H1 (cell line): ENCODE measurements around the gene KRT27. TPM values are rescaled to one million over a fixed set of nuclear protein-coding genes. Genes with fewer than 3 reads are reported as not detected.

Source experiments
- CTCF ChIA-PET: fragments of 300-600 bp; sonication (Branson Sonifier 250); formaldehyde crosslinking; loops from one replicate; lab custom pipeline; 2021; ENCODE audit not compliant: partially characterized antibody; lab: Charles Lee
- POLR2A ChIA-PET: fragments of 300-600 bp; sonication (Branson Sonifier 250); formaldehyde crosslinking; loops from one replicate; lab custom pipeline; 2021; ENCODE audit warnings: inconsistent platforms; ENCODE audit not compliant: partially characterized antibody; lab: Charles Lee
- DNase-seq, 2 experiments: peaks; one replicate each; pipeline versions ENCODE4 v3.0.0 to v3.0.0-alpha.2; 2010 to 2022; ENCODE audit warnings: low spot score in 2 of 2, low read depth in 1 of 2, mixed read lengths in 1 of 2
- FAIRE-seq: peaks from 2 replicates; lab custom pipeline; 2011; peaks lifted over from hg19 to GRCh38; lab: Jason Lieb, UNC
- H2AFZ ChIP-seq: 2 replicates; pipeline ENCODE4 v1.8.1; 2012; ENCODE audit warnings: low read length, inconsistent platforms
- H2AK5ac ChIP-seq: 2 replicates; pipeline ENCODE4 v1.6.1; 2013; ENCODE audit warnings: low read depth, low read length
- H2BK120ac ChIP-seq: replicated peaks from 2 replicates; pipeline ENCODE3; 2013; ENCODE audit warnings: low read depth, low read length, inconsistent platforms
- H2BK12ac ChIP-seq: 2 replicates; pipeline ENCODE4 v1.6.1; 2013; ENCODE audit warnings: low read depth, low read length
- H2BK15ac ChIP-seq: 2 replicates; pipeline ENCODE4 v1.6.1; 2013; ENCODE audit warnings: low read length
- H2BK20ac ChIP-seq: 2 replicates; pipeline ENCODE4 v1.6.1; 2013; ENCODE audit warnings: low read length
- H2BK5ac ChIP-seq: 2 replicates; pipeline ENCODE4 v1.6.1; 2013; ENCODE audit warnings: low read depth, low read length
- H3K14ac ChIP-seq: 2 replicates; pipeline ENCODE4 v1.6.1; 2013; ENCODE audit warnings: inconsistent platforms; ENCODE audit not compliant: insufficient read length
- H3K18ac ChIP-seq: 2 replicates; pipeline ENCODE4 v1.6.1; 2013; ENCODE audit warnings: low read length; ENCODE audit errors: extremely low read depth
- H3K23ac ChIP-seq: 2 replicates; pipeline ENCODE4 v1.6.1; 2013; ENCODE audit warnings: inconsistent platforms; ENCODE audit not compliant: insufficient read length
- H3K23me2 ChIP-seq: 2 replicates; pipeline ENCODE4 v1.6.1; 2013; ENCODE audit warnings: low read depth, low read length
- H3K27ac ChIP-seq: 2 replicates; pipeline ENCODE4 v1.6.1; 2011; ENCODE audit warnings: low read depth, low read length, inconsistent platforms
- H3K27me3 ChIP-seq, 4 experiments: replicated peaks in 1 of 4; 1 replicate in 1 of 4; 2 replicates in 3 of 4; pipeline versions ENCODE4 v1.6.1 to v1.8.1; 2011 to 2013; ENCODE audit warnings: low read length in 3 of 4, mild to moderate bottlenecking in 3 of 4, inconsistent platforms in 2 of 4, mixed read lengths in 2 of 4, moderate library complexity in 1 of 4; ENCODE audit not compliant: control insufficient read depth in 3 of 4, insufficient read depth in 3 of 4; ENCODE audit errors: extremely low read depth in 1 of 4
- H3K36me3 ChIP-seq, 4 experiments: 2 replicates each; pipeline versions ENCODE4 v1.6.1 to v1.8.1; 2011 to 2013; ENCODE audit warnings: mild to moderate bottlenecking in 4 of 4, low read length in 3 of 4, moderate library complexity in 2 of 4, control low read depth in 1 of 4, inconsistent platforms in 1 of 4; ENCODE audit not compliant: insufficient read depth in 4 of 4, control insufficient read depth in 2 of 4
- H3K4ac ChIP-seq: replicated peaks from 2 replicates; pipeline ENCODE3; 2013; ENCODE audit warnings: low read length, low read depth, mixed read lengths, inconsistent platforms; ENCODE audit not compliant: insufficient read length
- H3K4me1 ChIP-seq, 4 experiments: replicated peaks in 1 of 4; 1 replicate in 1 of 4; 2 replicates in 3 of 4; pipeline versions ENCODE4 v1.6.1 to v1.8.1; 2011 to 2013; ENCODE audit warnings: low read length in 3 of 4, inconsistent platforms in 2 of 4, mixed read lengths in 1 of 4; ENCODE audit not compliant: insufficient read depth in 4 of 4, control insufficient read depth in 3 of 4
- H3K4me2 ChIP-seq, 2 experiments: 2 replicates each; pipeline versions ENCODE4 v1.6.1 to v1.8.1; 2011 to 2013; ENCODE audit warnings: low read depth in 2 of 2, low read length in 2 of 2, control low read depth in 1 of 2, inconsistent platforms in 1 of 2, mild to moderate bottlenecking in 1 of 2; ENCODE audit not compliant: insufficient read depth in 1 of 2
- H3K4me3 ChIP-seq, 4 experiments: fragments of 200-600, 300-600 bp in 1 of 4; sonication (generic), shearing (Covaris generic), sonication (Bioruptor Twin) in 1 of 4; 2 replicates each; pipeline versions ENCODE4 v1.5.1 to v1.8.1; 2011 to 2016; ENCODE audit warnings: low read length in 4 of 4, low read depth in 3 of 4, control low read depth in 2 of 4, inconsistent platforms in 2 of 4, mild to moderate bottlenecking in 2 of 4, mixed read lengths in 1 of 4, moderate library complexity in 1 of 4; ENCODE audit not compliant: insufficient read depth in 2 of 4; ENCODE audit errors: extremely low read depth in 1 of 4
- H3K56ac ChIP-seq: replicated peaks from 2 replicates; pipeline ENCODE3; 2013; ENCODE audit warnings: low read depth, mild to moderate bottlenecking, mixed read lengths, low read length, inconsistent platforms; ENCODE audit not compliant: insufficient read length
- H3K79me1 ChIP-seq: 2 replicates; pipeline ENCODE4 v1.6.1; 2013; ENCODE audit warnings: low read depth, low read length, control low read depth
- H3K79me2 ChIP-seq, 2 experiments: 2 replicates each; pipeline versions ENCODE4 v1.6.1 to v1.8.1; 2012 to 2013; ENCODE audit warnings: low read length in 2 of 2, mild to moderate bottlenecking in 2 of 2, inconsistent platforms in 1 of 2; ENCODE audit not compliant: insufficient read depth in 2 of 2, control insufficient read depth in 1 of 2
- H3K9ac ChIP-seq, 4 experiments: replicated peaks in 1 of 4; 1 replicate in 1 of 4; 2 replicates in 3 of 4; pipeline versions ENCODE4 v1.6.1 to v1.8.1; 2011 to 2013; ENCODE audit warnings: low read depth in 3 of 4, low read length in 3 of 4, control low read depth in 2 of 4, mild to moderate bottlenecking in 2 of 4, moderate library complexity in 2 of 4, inconsistent platforms in 1 of 4; ENCODE audit errors: extremely low read depth in 1 of 4
- H3K9me3 ChIP-seq, 2 experiments: 2 replicates each; pipeline versions ENCODE4 v1.6.1 to v1.8.1; 2012 to 2013; ENCODE audit warnings: mild to moderate bottlenecking in 2 of 2, moderate library complexity in 2 of 2, control low read depth in 1 of 2, inconsistent platforms in 1 of 2, low read depth in 1 of 2, low read length in 1 of 2, mixed read lengths in 1 of 2; ENCODE audit not compliant: insufficient read depth in 2 of 2
- H4K20me1 ChIP-seq, 2 experiments: replicated peaks in 1 of 2; 2 replicates each; pipeline versions ENCODE3 to v1.8.1; 2011 to 2013; ENCODE audit warnings: inconsistent platforms in 2 of 2, low read length in 2 of 2, mild to moderate bottlenecking in 1 of 2; ENCODE audit not compliant: insufficient read depth in 2 of 2, control insufficient read depth in 1 of 2
- H4K5ac ChIP-seq: 2 replicates; pipeline ENCODE4 v1.6.1; 2013; ENCODE audit warnings: low read length, low read depth, mixed read lengths, inconsistent platforms; ENCODE audit not compliant: insufficient read length
- H4K8ac ChIP-seq: 2 replicates; pipeline ENCODE4 v1.8.0; 2013; ENCODE audit warnings: mild to moderate bottlenecking, moderate library complexity, low read length, inconsistent platforms; ENCODE audit not compliant: insufficient read depth; ENCODE audit errors: extremely low read depth
- H4K91ac ChIP-seq: replicated peaks from 2 replicates; pipeline ENCODE3; 2013; ENCODE audit warnings: low read length, mixed read lengths, inconsistent platforms; ENCODE audit not compliant: insufficient read length
- ATF3 ChIP-seq: IDR thresholded peaks from 2 replicates; pipeline ENCODE4 v1.6.1; 2011; ENCODE audit warnings: low read depth, mild to moderate bottlenecking, low read length; ENCODE audit not compliant: insufficient read depth
- CTCF ChIP-seq, 3 experiments: IDR thresholded peaks; 1 replicate in 2 of 3; 2 replicates in 1 of 3; pipeline versions ENCODE4 v1.5.1 to v1.6.1; 2011; ENCODE audit warnings: low read length in 3 of 3, mild to moderate bottlenecking in 3 of 3, inconsistent platforms in 2 of 3, low read depth in 1 of 3, moderate library complexity in 1 of 3; ENCODE audit not compliant: insufficient read depth in 1 of 3; ENCODE audit errors: control extremely low read depth in 1 of 3
- SRF ChIP-seq: IDR thresholded peaks from 2 replicates; pipeline ENCODE4 v1.6.1; 2011; ENCODE audit warnings: mild to moderate bottlenecking, low read depth, low read length, moderate library complexity
- WGBS, 2 experiments: shearing (Covaris generic) in 1 of 2; methylation state at CpG; one replicate each; pipeline versions ENCODE4 v1.1.6 to v1.1.7; 2013 to 2015; ENCODE audit warnings: low lambda C conversion rate in 2 of 2, mixed read lengths in 2 of 2, inconsistent platforms in 1 of 2, low coverage in 1 of 2, missing lambda C conversion rate in 1 of 2; ENCODE audit not compliant: insufficient replicate concordance in 2 of 2, insufficient coverage in 1 of 2, insufficient read length in 1 of 2; ENCODE audit errors: extremely low coverage in 1 of 2, missing lambda C conversion rate in 1 of 2; 5-methylcytosine and 5-hydroxymethylcytosine counted together
- polyA plus RNA-seq, 7 experiments: library from polyadenylated mRNA; depleted of rRNA in 3 of 7; stranded (reverse) in 5 of 7; unstranded in 2 of 7; fragments of >200 nt in 5 of 7; fragments of 200-250 nt in 2 of 7; gene quantifications; 1 replicate in 5 of 7; 2 replicates in 1 of 7; 4 replicates in 1 of 7; pipeline versions ENCODE4 v1.2.1 to v1.2.3, GENCODE V29; 2011 to 2013; ENCODE audit warnings: missing spikeins in 2 of 7, mixed read lengths in 2 of 7
- total RNA-seq: library from RNA; stranded (reverse); fragmentation: NEBNext Ultra II Directional; extraction: Animal tissue kit (Norgen Biotek cat#: 25700); gene quantifications from 2 replicates; pipeline ENCODE4 v1.2.1, GENCODE V29; 2021

Gene KRT27
- total and polyA plus RNA-seq, 2 of the 8 experiments (the other 6 are each of a cell fraction or from before 2014, with no cell fraction given): not detected

- no peak within 1 kb of the TSS for H3K4me2 ChIP-seq
- no peak for FAIRE-seq
- H4K8ac ChIP-seq: no peak within 1 kb of the TSS
- H3K4me1 ChIP-seq: no peaks in the 10 kb centered on the region
- no peak within 1 kb of the TSS for H4K5ac ChIP-seq
- no peak for DNase-seq
- ChIA-PET POLR2A (no interaction called here), CTCF (interaction anchor here (0.5 kb wide), 1 partner anchor 48 kb away, joined by 3 read pairs; no protein-coding TSS in a partner anchor)
- WGBS, 2 experiments: 89% methylated on average over 4 of the region's 4 CpGs; no CpG with 5 or more reads in 1 of the 2 experiments
- H3K36me3 ChIP-seq: no peaks in the 10 kb centered on the region
- no peak within 1 kb of the TSS for H3K4ac ChIP-seq
- no peak within 1 kb of the TSS for H3K14ac ChIP-seq
- no peak within 1 kb of the TSS for H3K27ac ChIP-seq
- H2BK5ac ChIP-seq: no peak within 1 kb of the TSS
- no peak within 1 kb of the TSS for H3K18ac ChIP-seq
- no peaks in the 10 kb centered on the region; the same call in 1 of the 2 replicates for H3K23me2 ChIP-seq
- H3K27me3 ChIP-seq: peaks cover 0 to 1% (median 0%) of the 10 kb centered on the region in 4 experiments; a peak in 1 of 7 replicates
- H2BK20ac ChIP-seq: no peak within 1 kb of the TSS
- H2BK120ac ChIP-seq: no peak within 1 kb of the TSS
- no peak for TF ChIP-seq SRF
- no peak for TF ChIP-seq ATF3
- no peak for TF ChIP-seq CTCF (IDR thresholded peaks at IDR 0.05; ENCODE audit: control extremely low read depth in 1 of 3, insufficient read depth in 1 of 3, low read depth in 1 of 3, low read length in 3 of 3)
- no peak within 1 kb of the TSS; a peak in 2 of 8 replicates for H3K4me3 ChIP-seq
- H2AK5ac ChIP-seq: no peak within 1 kb of the TSS
- no peaks in the 10 kb centered on the region for H4K20me1 ChIP-seq
- no peaks in the 10 kb centered on the region for H3K79me1 ChIP-seq
- H2BK12ac ChIP-seq: no peak within 1 kb of the TSS
- H3K23ac ChIP-seq: no peak within 1 kb of the TSS
- H3K79me2 ChIP-seq: no peaks in the 10 kb centered on the region
- H2BK15ac ChIP-seq: no peak within 1 kb of the TSS
- no peak within 1 kb of the TSS for H3K9ac ChIP-seq
- H2AFZ ChIP-seq: no peak within 1 kb of the TSS
- no peak within 1 kb of the TSS for H4K91ac ChIP-seq
- peaks cover 0 to 4% of the 10 kb centered on the region in 2 experiments; a peak in 1 of 4 replicates for H3K9me3 ChIP-seq
- no peak within 1 kb of the TSS for H3K56ac ChIP-seq
These were observed 27.1 kb downstream of the KRT27 start, which contains the start of gene KRT25 for GRCh38 chr17:40755231-40755630. Gene KRT25, minus strand, starts transcription at chr17:40755331. Its CDS starts 60 bp downstream, at chr17:40755271.
